T-helper 17 cell (primary cell): ENCODE measurements around the gene DNAAF3. TPM values are rescaled to one million over a fixed set of nuclear protein-coding genes. Genes with fewer than 3 reads are reported as not detected.

Experiments
- ATAC-seq: fragments of 150-1000 bp; cut with Tn5 transposase; 2 replicates; pipeline ENCODE4 v1.10.0; 2021; ENCODE audit warnings: mild to moderate bottlenecking, moderate library complexity
- DNase-seq, 3 donors: peaks; one replicate each; pipeline versions ENCODE4 v3.0.0 to v3.0.0-alpha.2; 2020 to 2021
- H3K9me3 ChIP-seq: one replicate; pipeline ENCODE4 v1.7.0; 2013; ENCODE audit warnings: low read length, mild to moderate bottlenecking; ENCODE audit not compliant: control insufficient read depth, poor library complexity, severe bottlenecking
- H3K27ac Mint-ChIP-seq: one replicate; pipeline ENCODE4 v1.8.0; 2022; ENCODE audit warnings: mild to moderate bottlenecking, moderate library complexity, mixed read lengths
- H3K27me3 Mint-ChIP-seq: one replicate; pipeline ENCODE4 v1.8.0; 2022; ENCODE audit warnings: mixed read lengths
- H3K36me3 Mint-ChIP-seq: one replicate; pipeline ENCODE4 v1.8.0; 2022; ENCODE audit warnings: low read depth, mixed read lengths
- H3K4me1 Mint-ChIP-seq: one replicate; pipeline ENCODE4 v1.8.0; 2022; ENCODE audit warnings: mild to moderate bottlenecking, mixed read lengths
- H3K4me3 Mint-ChIP-seq: one replicate; pipeline ENCODE4 v1.8.0; 2022; ENCODE audit warnings: mild to moderate bottlenecking, moderate library complexity, mixed read lengths
- total RNA-seq, 4 donors: library from RNA in 2 of 4; stranded (reverse) in 2 of 4; gene quantifications; one replicate each; pipeline ENCODE4 v1.2.3 and lab custom pipeline; 2022 to 2026

Gene DNAAF3
- total RNA-seq, 2 donors from 2014 or later: not detected

DNA sequence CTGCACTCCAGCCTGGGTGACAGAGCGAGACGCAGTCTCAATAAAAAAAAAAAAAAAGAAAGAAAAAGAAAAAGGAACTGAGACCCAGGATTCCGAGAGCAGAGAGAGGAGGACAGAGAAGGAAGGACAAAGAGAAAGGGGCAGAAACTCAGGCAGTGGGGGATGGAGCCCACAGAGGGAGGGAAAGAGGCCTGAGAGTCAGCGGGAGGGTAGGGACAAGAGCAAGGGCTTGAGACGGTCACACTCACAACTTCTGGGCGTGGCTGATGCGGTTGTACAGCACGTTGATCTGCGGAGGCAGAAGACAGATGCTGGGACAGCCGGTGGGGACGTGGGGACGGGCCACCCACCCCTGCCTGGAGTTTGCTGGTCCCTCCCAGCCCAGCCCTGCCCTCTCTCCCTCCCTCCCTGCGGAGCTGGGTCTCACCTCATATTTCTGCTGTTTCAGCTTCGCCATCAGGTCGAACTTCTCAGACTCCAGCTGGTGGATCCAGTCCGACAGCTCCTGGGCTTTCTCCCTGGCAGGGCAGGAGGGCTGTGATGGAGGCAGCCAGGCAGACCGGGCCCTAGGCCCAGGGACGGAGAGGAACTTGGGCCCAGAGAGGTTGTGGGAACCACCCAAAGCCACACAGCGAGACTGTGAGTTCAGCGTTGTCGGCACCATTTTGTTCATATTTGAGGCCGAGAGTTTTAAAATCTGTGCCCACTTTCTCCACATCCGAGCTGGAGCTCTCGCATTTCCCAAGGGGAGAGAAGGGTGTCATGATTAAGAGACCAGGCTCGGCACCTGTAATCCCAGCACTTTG lies 32.6 kb downstream of the DNAAF3 start:
- peaks cover 46% of the 10 kb centered on the region for H3K27me3 Mint-ChIP-seq
- DNase-seq: no peak
- no peaks in the 10 kb centered on the region for H3K9me3 ChIP-seq
- no peaks in the 10 kb centered on the region for H3K36me3 Mint-ChIP-seq
- H3K4me3 Mint-ChIP-seq: no peak overlapping the region
- ATAC-seq: no peak
- H3K4me1 Mint-ChIP-seq: peaks cover 4% of the 10 kb centered on the region
- H3K27ac Mint-ChIP-seq: no peak overlapping the region

DNA sequence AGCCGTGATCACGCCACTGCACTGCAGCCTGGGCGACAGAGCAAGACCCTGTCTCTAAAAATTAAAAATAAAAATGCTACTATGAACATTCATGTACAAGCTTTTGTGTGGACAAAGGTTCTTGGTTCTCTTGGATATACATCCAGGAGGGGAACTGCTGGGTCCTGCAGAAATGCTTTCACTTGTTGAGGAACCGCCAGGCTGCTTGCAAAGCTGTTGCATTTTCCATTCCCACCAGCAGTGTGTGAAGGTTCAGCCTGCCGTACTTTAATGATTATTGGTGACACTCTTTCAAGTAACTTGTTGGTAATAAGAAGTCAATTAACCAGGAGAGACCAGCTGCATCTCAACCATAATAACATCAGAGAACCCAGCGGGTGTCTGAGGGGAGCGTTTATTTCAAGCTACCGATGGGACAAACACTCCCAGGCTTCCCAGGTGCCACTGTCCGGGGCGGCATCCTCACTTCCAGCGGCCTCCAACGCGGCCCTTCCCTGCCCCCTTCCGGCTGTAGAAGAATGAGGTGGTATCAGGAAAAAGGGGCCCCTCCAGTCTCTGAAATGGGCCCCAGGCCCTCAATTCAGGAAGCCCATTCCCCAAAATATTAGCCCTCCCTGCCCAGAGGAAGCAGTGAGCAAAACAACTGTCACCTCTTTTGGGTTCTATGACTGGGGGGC lies 33.8 kb downstream of the DNAAF3 start:
- H3K9me3 ChIP-seq: no peaks in the 10 kb centered on the region
- Mint-ChIP-seq H3K27me3 (peaks cover 47% of the 10 kb centered on the region), H3K4me3 (no peak overlapping the region), H3K27ac (no peak overlapping the region), H3K4me1 (peaks cover 4% of the 10 kb centered on the region), H3K36me3 (peaks cover under 1% of the 10 kb centered on the region)
- ATAC-seq (no peak), DNase-seq (no peak)

DNA sequence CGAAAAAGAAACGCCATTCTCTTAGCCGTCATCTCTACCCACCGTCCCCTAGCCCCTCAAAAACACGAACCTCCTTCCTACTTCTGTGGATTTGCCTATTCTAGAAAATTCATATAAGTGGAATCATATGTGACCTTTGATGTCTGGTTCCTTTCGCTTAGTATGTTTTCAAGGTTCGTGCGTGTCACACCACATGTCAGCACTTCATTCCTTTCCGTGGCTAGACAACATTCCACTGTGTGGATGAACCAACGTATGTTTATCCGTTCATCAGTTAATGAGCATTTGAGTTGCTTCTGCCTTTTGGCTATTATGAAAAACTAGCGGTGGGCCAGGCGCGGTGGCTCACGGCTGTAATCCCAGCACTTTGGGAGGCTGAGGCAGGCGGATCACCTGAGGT lies 35.0 kb downstream of the DNAAF3 start:
- DNase-seq (no peak), ATAC-seq (no peak)
- no peaks in the 10 kb centered on the region for H3K9me3 ChIP-seq
- Mint-ChIP-seq H3K27me3 (peaks cover 59% of the 10 kb centered on the region), H3K27ac (no peak overlapping the region), H3K4me3 (no peak overlapping the region), H3K36me3 (peaks cover 8% of the 10 kb centered on the region), H3K4me1 (peaks cover 4% of the 10 kb centered on the region)

DNA sequence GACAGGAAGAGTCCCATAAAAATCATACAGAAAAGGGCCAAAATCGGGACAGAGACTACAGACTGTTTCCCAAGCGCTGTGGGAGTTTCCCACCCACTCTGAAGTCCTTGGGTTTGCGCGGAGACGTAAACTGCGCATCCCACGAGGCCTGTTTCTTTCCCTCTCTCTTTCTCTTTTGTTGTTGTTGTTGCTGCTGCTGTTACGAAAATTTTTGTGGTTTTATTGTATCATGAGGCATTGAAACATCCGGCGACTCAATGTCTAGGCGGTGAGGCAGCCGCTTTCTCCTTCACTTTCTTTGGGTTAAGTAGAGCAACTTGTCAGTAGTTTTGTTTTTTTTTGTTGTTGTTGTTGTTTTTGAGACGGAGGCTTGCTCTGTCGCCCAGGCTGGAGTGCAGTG lies 47.4 kb downstream of the DNAAF3 start:
- Mint-ChIP-seq H3K4me3 (peak overlapping the region; percentile 98), H3K27ac (peak overlapping the region; percentile 98), H3K27me3 (peaks cover 18% of the 10 kb centered on the region), H3K4me1 (peaks cover 34% of the 10 kb centered on the region), H3K36me3 (peaks cover 12% of the 10 kb centered on the region)
- DNase-seq (peak in 1 of 3 donors; percentile 37), ATAC-seq (peak; percentile 12)
- no peaks in the 10 kb centered on the region for H3K9me3 ChIP-seq

DNA sequence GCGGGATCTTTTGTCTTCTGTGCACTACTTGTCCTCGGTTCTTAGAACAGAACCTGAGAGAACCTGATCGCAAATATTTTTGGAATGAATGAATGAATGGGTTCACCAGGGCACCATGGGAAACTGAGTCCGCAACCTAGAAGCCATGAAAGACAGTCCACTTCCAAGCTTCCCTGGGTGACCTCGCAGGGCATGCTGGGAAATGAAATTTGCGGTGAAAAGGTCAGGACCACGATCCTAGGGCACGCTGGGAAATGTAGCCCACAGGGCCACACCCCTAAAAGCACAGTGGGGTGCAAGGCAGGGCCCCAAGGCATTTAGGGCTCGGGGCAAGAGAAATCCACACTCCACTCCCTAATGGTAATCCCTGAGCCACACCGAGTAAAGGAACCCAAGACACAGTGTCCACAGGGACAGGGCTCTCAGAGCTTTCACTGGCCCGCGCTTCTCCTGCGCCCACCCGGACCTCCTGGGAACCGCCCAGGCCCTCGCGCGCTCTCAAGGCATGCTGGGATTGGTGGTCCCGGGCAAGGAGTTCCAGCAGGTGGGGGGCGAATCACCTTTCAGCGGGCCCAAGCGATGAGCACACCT lies 47.9 kb downstream of the DNAAF3 start:
- Mint-ChIP-seq H3K4me1 (peaks cover 32% of the 10 kb centered on the region), H3K27ac (peak overlapping the region; percentile 98), H3K27me3 (peaks cover 12% of the 10 kb centered on the region), H3K36me3 (peaks cover 10% of the 10 kb centered on the region), H3K4me3 (peak overlapping the region; percentile 98)
- ATAC-seq (no peak), DNase-seq (no peak)
- no peaks in the 10 kb centered on the region for H3K9me3 ChIP-seq

DNA sequence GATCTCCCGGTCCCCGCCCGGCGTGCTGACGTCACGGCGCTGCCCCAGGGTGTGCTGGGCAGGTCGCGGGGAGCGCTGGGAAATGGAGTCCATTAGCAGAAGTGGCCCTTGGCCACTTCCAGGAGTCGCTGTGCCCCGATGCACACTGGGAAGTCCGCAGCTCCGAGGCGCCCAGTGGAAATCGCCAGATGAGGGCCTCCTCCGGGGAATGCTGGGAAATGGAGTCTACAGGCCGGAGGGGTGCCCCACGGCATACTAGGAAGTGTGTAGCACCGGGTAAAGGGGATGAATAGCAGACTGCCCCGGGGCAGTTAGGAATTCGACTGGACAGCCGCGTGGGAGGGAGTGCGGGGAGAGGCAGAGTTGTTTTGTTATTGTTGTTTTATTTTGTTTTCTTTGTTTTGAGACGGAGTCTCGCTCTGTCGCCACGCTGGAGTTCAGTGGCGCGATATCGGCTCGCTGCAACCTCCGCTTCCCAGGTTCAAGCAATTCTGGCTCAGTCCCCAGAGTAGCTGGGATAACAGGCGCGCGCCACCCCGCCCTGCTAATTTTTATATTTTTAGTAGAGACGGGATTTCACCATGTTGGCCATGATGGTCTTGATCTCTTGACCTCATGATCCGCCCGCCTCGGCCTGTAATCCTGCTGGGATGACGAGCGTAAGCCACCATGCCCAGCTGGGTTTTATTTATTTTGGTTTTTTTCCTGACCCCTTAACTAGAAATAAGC lies 48.6 kb downstream of the DNAAF3 start:
- Mint-ChIP-seq H3K4me3 (peak overlapping the region; percentile 98), H3K4me1 (peaks cover 32% of the 10 kb centered on the region), H3K27me3 (peaks cover 6% of the 10 kb centered on the region), H3K27ac (peak overlapping the region; percentile 98), H3K36me3 (peaks cover 10% of the 10 kb centered on the region)
- DNase-seq (peak; percentile 93 to 96 (median 95)), ATAC-seq (peak; percentile 94)
- H3K9me3 ChIP-seq: no peaks in the 10 kb centered on the region

DNA sequence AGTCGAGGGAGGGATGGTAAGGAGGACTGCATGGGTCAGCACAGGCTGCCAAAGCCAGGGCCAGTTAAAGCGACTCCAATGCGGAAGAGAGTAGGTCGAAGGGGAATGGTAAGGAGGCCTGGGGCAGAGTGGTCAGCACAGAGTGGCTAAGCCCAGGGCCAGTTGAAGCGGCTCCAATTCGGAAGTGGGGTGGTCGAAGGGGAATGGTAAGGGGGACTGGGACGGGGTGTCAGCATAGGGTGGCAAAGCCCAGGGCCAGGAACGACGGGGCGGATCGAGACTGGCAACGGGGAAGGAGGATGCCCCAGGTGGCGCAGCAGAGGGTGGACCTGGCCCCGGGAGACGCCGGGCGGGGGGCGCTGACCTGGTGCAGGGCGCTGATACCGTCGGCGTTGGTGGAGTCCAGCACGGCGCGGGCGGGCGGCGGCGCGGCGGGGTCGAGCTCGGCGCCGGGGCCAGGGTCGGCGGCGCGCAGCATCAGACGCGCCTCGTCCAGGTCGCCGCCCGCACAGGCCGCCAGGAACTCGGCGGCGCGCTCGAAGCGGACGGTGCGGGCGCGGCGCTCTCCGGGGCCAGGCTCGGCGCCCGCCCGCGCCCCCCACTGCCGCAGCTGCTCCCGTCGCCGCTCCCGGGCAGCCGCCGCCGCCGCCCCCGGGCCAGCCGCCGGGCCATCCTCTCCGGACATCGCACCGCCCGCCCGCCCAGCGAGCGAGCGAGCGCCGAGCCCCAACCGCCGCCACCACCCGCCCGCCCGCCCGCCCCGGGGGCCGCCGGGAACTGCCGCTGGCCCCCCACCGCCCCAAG lies 49.4 kb downstream of the DNAAF3 start, which contains the start of gene PPP1R12C:
Gene PPP1R12C (minus strand): TSS at position 779 of the 804 bp plus-strand sequence. CDS start 94 bp downstream, at position 685.
- Mint-ChIP-seq H3K4me3 (peak within 1 kb of the TSS; percentile 100), H3K27ac (peak within 1 kb of the TSS; percentile 98), H3K27me3 (no peaks in the 10 kb centered on the region), H3K4me1 (peaks cover 32% of the 10 kb centered on the region), H3K36me3 (peaks cover 10% of the 10 kb centered on the region)
- ATAC-seq: peak; percentile 20
- H3K9me3 ChIP-seq: no peaks in the 10 kb centered on the region
- DNase-seq: peak in 1 of 3 donors; percentile 27

DNA sequence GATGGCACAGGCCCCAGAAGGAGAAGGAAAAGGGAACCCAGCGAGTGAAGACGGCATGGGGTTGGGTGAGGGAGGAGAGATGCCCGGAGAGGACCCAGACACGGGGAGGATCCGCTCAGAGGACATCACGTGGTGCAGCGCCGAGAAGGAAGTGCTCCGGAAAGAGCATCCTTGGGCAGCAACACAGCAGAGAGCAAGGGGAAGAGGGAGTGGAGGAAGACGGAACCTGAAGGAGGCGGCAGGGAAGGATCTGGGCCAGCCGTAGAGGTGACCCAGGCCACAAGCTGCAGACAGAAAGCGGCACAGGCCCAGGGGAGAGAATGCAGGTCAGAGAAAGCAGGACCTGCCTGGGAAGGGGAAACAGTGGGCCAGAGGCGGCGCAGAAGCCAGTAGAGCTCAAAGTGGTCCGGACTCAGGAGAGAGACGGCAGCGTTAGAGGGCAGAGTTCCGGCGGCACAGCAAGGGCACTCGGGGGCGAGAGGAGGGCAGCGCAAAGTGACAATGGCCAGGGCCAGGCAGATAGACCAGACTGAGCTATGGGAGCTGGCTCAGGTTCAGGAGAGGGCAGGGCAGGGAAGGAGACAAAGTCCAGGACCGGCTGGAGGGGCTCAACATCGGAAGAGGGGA lies 50.1 kb downstream of the DNAAF3 start:
- Mint-ChIP-seq H3K27ac (peak overlapping the region; percentile 98), H3K4me1 (peaks cover 32% of the 10 kb centered on the region), H3K27me3 (no peaks in the 10 kb centered on the region), H3K4me3 (peak overlapping the region; percentile 100), H3K36me3 (peaks cover 10% of the 10 kb centered on the region)
- DNase-seq: peak in 2 of 3 donors; percentile 32 to 36
- peak; percentile 24 for ATAC-seq
- H3K9me3 ChIP-seq: no peaks in the 10 kb centered on the region

DNA sequence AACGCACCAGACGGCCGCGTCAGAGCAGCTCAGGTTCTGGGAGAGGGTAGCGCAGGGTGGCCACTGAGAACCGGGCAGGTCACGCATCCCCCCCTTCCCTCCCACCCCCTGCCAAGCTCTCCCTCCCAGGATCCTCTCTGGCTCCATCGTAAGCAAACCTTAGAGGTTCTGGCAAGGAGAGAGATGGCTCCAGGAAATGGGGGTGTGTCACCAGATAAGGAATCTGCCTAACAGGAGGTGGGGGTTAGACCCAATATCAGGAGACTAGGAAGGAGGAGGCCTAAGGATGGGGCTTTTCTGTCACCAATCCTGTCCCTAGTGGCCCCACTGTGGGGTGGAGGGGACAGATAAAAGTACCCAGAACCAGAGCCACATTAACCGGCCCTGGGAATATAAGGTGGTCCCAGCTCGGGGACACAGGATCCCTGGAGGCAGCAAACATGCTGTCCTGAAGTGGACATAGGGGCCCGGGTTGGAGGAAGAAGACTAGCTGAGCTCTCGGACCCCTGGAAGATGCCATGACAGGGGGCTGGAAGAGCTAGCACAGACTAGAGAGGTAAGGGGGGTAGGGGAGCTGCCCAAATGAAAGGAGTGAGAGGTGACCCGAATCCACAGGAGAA lies 50.9 kb downstream of the DNAAF3 start:
- H3K4me1 Mint-ChIP-seq: peaks cover 33% of the 10 kb centered on the region
- DNase-seq: no peak

DNA sequence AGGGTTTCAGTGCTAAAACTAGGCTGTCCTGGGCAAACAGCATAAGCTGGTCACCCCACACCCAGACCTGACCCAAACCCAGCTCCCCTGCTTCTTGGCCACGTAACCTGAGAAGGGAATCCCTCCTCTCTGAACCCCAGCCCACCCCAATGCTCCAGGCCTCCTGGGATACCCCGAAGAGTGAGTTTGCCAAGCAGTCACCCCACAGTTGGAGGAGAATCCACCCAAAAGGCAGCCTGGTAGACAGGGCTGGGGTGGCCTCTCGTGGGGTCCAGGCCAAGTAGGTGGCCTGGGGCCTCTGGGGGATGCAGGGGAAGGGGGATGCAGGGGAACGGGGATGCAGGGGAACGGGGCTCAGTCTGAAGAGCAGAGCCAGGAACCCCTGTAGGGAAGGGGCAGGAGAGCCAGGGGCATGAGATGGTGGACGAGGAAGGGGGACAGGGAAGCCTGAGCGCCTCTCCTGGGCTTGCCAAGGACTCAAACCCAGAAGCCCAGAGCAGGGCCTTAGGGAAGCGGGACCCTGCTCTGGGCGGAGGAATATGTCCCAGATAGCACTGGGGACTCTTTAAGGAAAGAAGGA lies 51.8 kb downstream of the DNAAF3 start:
- DNase-seq (no peak), ATAC-seq (no peak)
- Mint-ChIP-seq H3K4me1 (peaks cover 36% of the 10 kb centered on the region), H3K36me3 (peaks cover 12% of the 10 kb centered on the region), H3K27ac (peak overlapping the region; percentile 34), H3K27me3 (no peaks in the 10 kb centered on the region), H3K4me3 (peak overlapping the region; percentile 100)
- H3K9me3 ChIP-seq: no peaks in the 10 kb centered on the region

More for the DNA sequence above, 50.9 kb downstream of the DNAAF3 start:
- ATAC-seq: no peak
- H3K9me3 ChIP-seq: no peaks in the 10 kb centered on the region
- Mint-ChIP-seq H3K36me3 (peaks cover 12% of the 10 kb centered on the region), H3K4me3 (peak overlapping the region; percentile 100), H3K27me3 (no peaks in the 10 kb centered on the region), H3K27ac (peak overlapping the region; percentile 98)

DNA sequence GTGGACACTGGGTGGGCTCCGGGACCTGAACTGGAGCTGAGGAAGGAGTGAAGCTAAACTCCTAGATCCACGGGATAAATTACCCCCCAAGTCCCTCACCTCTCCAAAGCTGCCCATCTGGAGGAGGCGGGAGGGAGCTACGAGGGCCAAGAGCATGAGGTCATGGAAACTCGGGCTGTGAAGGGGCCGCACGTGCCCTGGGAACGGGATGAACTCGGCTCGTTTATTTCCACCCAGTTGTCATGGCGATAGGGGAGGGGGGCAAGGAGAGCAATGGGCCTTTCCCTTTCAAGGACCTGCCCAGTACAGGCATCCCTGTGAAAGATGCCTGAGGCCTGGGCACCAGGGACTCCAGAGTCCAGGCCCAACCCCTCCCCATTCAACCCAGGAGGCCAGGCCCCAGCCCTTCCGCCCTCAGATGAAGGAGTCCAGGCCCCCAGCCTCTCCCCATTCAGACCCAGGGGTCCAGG lies 52.8 kb downstream of the DNAAF3 start:
- no peaks in the 10 kb centered on the region for H3K9me3 ChIP-seq
- H3K27ac Mint-ChIP-seq: peak overlapping the region; percentile 34
- H3K4me3 Mint-ChIP-seq: no peak overlapping the region
- no peaks in the 10 kb centered on the region for H3K27me3 Mint-ChIP-seq
- DNase-seq (no peak), ATAC-seq (no peak)
- H3K4me1 Mint-ChIP-seq: peaks cover 36% of the 10 kb centered on the region
- H3K36me3 Mint-ChIP-seq: peaks cover 12% of the 10 kb centered on the region
